Mesothelial cell of epicardium (in vitro differentiated cells): ENCODE measurements around the gene CPSF3. TPM values are rescaled to one million over a fixed set of nuclear protein-coding genes. Genes with fewer than 3 reads are reported as not detected.

ENCODE experiments used
- DNase-seq, 2 experiments: peaks; one replicate each; pipeline ENCODE4 v3.0.0; 2021; ENCODE audit warnings: low spot score in 2 of 2; ENCODE audit not compliant: unreplicated experiment in 2 of 2
- H3K27ac Mint-ChIP-seq: 2 replicates; pipeline ENCODE4 v1.8.0; 2021; ENCODE audit warnings: mixed read lengths
- H3K27me3 Mint-ChIP-seq: 2 replicates; pipeline ENCODE4 v1.8.0; 2021; ENCODE audit warnings: low read depth, mixed read lengths
- H3K36me3 Mint-ChIP-seq: 2 replicates; pipeline ENCODE4 v1.8.0; 2021; ENCODE audit warnings: mixed read lengths
- H3K4me1 Mint-ChIP-seq: 2 replicates; pipeline ENCODE4 v1.8.0; 2021; ENCODE audit warnings: mixed read lengths
- H3K4me3 Mint-ChIP-seq: 2 replicates; pipeline ENCODE4 v1.8.0; 2021; ENCODE audit warnings: mild to moderate bottlenecking, moderate library complexity, mixed read lengths
- H3K9me3 Mint-ChIP-seq: 2 replicates; pipeline ENCODE4 v1.8.0; 2021; ENCODE audit warnings: mixed read lengths
- total RNA-seq: library from RNA; stranded (reverse); gene quantifications from 3 replicates; pipeline ENCODE4 v1.2.1, GENCODE V29; 2021
- TF ChIP-seq, protein P1 (sequence below): fragments of 200-600 bp; sonication (generic); IDR thresholded peaks from one replicate; pipeline ENCODE4 v1.5.0; 2021; ENCODE audit warnings: antibody characterized with exemption; ENCODE audit not compliant: unreplicated experiment

Gene CPSF3
- total RNA-seq, 1 donor from 2014 or later = 45.1 TPM

DNA sequence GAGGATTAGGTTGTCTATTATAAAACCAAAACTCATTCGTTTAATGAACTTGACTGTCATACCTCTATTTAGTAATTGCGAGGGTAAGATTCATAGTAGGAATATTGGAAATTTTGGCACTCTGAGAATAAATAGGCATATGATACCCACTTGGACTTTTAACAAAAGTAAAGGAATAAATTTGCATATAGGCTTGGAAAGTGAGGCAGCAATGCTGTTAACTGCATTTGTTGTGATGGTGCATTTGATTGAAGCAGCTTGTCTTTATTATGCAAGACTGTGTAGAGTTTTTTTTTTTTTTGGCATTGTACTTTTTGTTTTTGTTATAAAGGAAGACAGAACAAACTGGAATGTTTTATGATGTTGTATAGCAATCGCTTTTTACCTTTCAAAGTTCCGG is 19.0 kb upstream of the CPSF3 start:
- no peak for DNase-seq
- no peak overlapping the region for H3K4me3 Mint-ChIP-seq
- TF ChIP-seq, protein P1, sequence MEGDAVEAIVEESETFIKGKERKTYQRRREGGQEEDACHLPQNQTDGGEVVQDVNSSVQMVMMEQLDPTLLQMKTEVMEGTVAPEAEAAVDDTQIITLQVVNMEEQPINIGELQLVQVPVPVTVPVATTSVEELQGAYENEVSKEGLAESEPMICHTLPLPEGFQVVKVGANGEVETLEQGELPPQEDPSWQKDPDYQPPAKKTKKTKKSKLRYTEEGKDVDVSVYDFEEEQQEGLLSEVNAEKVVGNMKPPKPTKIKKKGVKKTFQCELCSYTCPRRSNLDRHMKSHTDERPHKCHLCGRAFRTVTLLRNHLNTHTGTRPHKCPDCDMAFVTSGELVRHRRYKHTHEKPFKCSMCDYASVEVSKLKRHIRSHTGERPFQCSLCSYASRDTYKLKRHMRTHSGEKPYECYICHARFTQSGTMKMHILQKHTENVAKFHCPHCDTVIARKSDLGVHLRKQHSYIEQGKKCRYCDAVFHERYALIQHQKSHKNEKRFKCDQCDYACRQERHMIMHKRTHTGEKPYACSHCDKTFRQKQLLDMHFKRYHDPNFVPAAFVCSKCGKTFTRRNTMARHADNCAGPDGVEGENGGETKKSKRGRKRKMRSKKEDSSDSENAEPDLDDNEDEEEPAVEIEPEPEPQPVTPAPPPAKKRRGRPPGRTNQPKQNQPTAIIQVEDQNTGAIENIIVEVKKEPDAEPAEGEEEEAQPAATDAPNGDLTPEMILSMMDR = no peak
- no peaks in the 10 kb centered on the region for H3K27me3 Mint-ChIP-seq
- peaks cover 23% of the 10 kb centered on the region for H3K4me1 Mint-ChIP-seq
- no peaks in the 10 kb centered on the region for H3K36me3 Mint-ChIP-seq
- no peak overlapping the region for H3K27ac Mint-ChIP-seq
- no peaks in the 10 kb centered on the region for H3K9me3 Mint-ChIP-seq

GRCh38 chr2:9405636-9406035 is 17.8 kb upstream of the CPSF3 start:
- Mint-ChIP-seq H3K27ac (no peak overlapping the region), H3K4me3 (no peak overlapping the region), H3K9me3 (no peaks in the 10 kb centered on the region), H3K27me3 (no peaks in the 10 kb centered on the region), H3K4me1 (peaks cover 20% of the 10 kb centered on the region), H3K36me3 (peaks cover 1% of the 10 kb centered on the region)
- no peak for DNase-seq
- TF ChIP-seq, protein P1 = no peak

GRCh38 chr2:9406529-9407362 is 16.7 kb upstream of the CPSF3 start:
- no peaks in the 10 kb centered on the region for H3K9me3 Mint-ChIP-seq
- no peak for DNase-seq
- peaks cover 4% of the 10 kb centered on the region for H3K36me3 Mint-ChIP-seq
- peak overlapping the region; percentile 69 for H3K27ac Mint-ChIP-seq
- no peak overlapping the region for H3K4me3 Mint-ChIP-seq
- no peaks in the 10 kb centered on the region for H3K27me3 Mint-ChIP-seq
- TF ChIP-seq, protein P1 = no peak
- peaks cover 18% of the 10 kb centered on the region for H3K4me1 Mint-ChIP-seq

GRCh38 chr2:9407363-9407811 is 16.1 kb upstream of the CPSF3 start:
- H3K36me3 Mint-ChIP-seq = peaks cover 9% of the 10 kb centered on the region
- peak overlapping the region; percentile 69 for H3K27ac Mint-ChIP-seq
- H3K4me3 Mint-ChIP-seq = no peak overlapping the region
- DNase-seq = peak in 1 of 2 experiments; percentile 19
- no peaks in the 10 kb centered on the region for H3K9me3 Mint-ChIP-seq
- peaks cover 18% of the 10 kb centered on the region for H3K4me1 Mint-ChIP-seq
- no peaks in the 10 kb centered on the region for H3K27me3 Mint-ChIP-seq
- TF ChIP-seq, protein P1 = no peak

GRCh38 chr2:9408641-9409151 is 14.8 kb upstream of the CPSF3 start:
- H3K27ac Mint-ChIP-seq = no peak overlapping the region
- peaks cover 16% of the 10 kb centered on the region for H3K4me1 Mint-ChIP-seq

More at GRCh38 chr2:9408641-9409151, 14.8 kb upstream of the CPSF3 start:
- peak in 1 of 2 experiments; percentile 13 for DNase-seq
- H3K4me3 Mint-ChIP-seq = no peak overlapping the region
- H3K9me3 Mint-ChIP-seq = no peaks in the 10 kb centered on the region
- H3K27me3 Mint-ChIP-seq = no peaks in the 10 kb centered on the region
- TF ChIP-seq, protein P1 = no peak
- peaks cover 14% of the 10 kb centered on the region for H3K36me3 Mint-ChIP-seq
